ENCODE measurements around the gene DOCK8.
"Not testable (repeated sequence)": the region's sequence is repeated elsewhere in the genome, so short reads cannot be mapped to it uniquely, and the experiment has no call there.

DOCK8 gene

GRCh38 chr9:371349-371748 lies 156.7 kb downstream of the DOCK8 start:
- no peak for DNase-seq

- no peak for DNase-seq
Measured at GRCh38 chr9:372128-372527, 157.5 kb downstream of the DOCK8 start.

GRCh38 chr9:373759-374206 lies 159.1 kb downstream of the DOCK8 start:
- no peak for DNase-seq

- DNase-seq, result no peak
Measured at GRCh38 chr9:374736-375135, 160.1 kb downstream of the DOCK8 start.

- no peak for DNase-seq
Measured at GRCh38 chr9:376115-376514, 161.4 kb downstream of the DOCK8 start.

- no peak for DNase-seq
Measured at GRCh38 chr9:378263-378662, 163.6 kb downstream of the DOCK8 start.

GRCh38 chr9:382383-382782 lies 167.7 kb downstream of the DOCK8 start:
- no peak for DNase-seq

GRCh38 chr9:385818-386398 lies 171.2 kb downstream of the DOCK8 start:
- peak in 6 of 14 donors; percentile 6 to 25 (median 13) for DNase-seq

GRCh38 chr9:389159-389558 lies 174.5 kb downstream of the DOCK8 start:
- DNase-seq, result no peak

- no peak for DNase-seq
Measured at GRCh38 chr9:389758-390157, 175.1 kb downstream of the DOCK8 start.

- DNase-seq, result no peak
Measured at GRCh38 chr9:392077-392804, 177.6 kb downstream of the DOCK8 start.

GRCh38 chr9:394347-395052 lies 179.8 kb downstream of the DOCK8 start:
- peak in 7 of 14 donors; percentile 7 to 49 (median 36) for DNase-seq

GRCh38 chr9:396396-396795 lies 181.7 kb downstream of the DOCK8 start:
- DNase-seq, result peak in 2 of 14 donors; percentile 3 to 12

- DNase-seq, result no peak
Measured at GRCh38 chr9:398085-398484, 183.4 kb downstream of the DOCK8 start.

- no peak for DNase-seq
Measured at GRCh38 chr9:401223-401622, 186.6 kb downstream of the DOCK8 start.

GRCh38 chr9:404234-404633 lies 189.6 kb downstream of the DOCK8 start:
- no peak for DNase-seq

GRCh38 chr9:405341-405740 lies 190.7 kb downstream of the DOCK8 start:
- no peak for DNase-seq

GRCh38 chr9:406886-407654 lies 192.4 kb downstream of the DOCK8 start:
- no peak for DNase-seq

GRCh38 chr9:409655-410054 lies 195.0 kb downstream of the DOCK8 start:
- not testable (repeated sequence) for DNase-seq

- no peak for DNase-seq
Measured at GRCh38 chr9:414595-414994, 199.9 kb downstream of the DOCK8 start.

GRCh38 chr9:419571-420171 lies 205.0 kb downstream of the DOCK8 start:
- no peak for DNase-seq

- DNase-seq, result no peak
Measured at GRCh38 chr9:421896-422295, 207.2 kb downstream of the DOCK8 start.

Data from C1 segment of cervical spinal cord (tissue), 14 donors.